K562 (cell line): Measurements from ENCODE around the gene SLC39A11. TPM values are rescaled to one million over a fixed set of nuclear protein-coding genes. Genes with fewer than 3 reads are reported as not detected.

Experiments
- ATAC-seq: fragments of 200-7000 bp; cut with Tn5 transposase; 3 replicates; pipeline ENCODE4 v1.9.1; 2020; ENCODE audit warnings: moderate library complexity
- BruUV-seq: library from RNA; stranded (reverse); fragments of 400-500 nt; replicated peaks from 2 replicates; lab custom pipeline; 2021; lab: Mats Ljungman, UMichigan
- CTCF ChIA-PET: fragments of 300-600 bp; formaldehyde crosslinking; extraction: SDS; loops from one replicate; lab custom pipeline; 2021; ENCODE audit warnings: low intra/inter-chr PET ratio; lab: Yijun Ruan, JAX
- POLR2A ChIA-PET: fragments of 300-600, 350-650 bp; sonication (Branson Sonifier 250); formaldehyde crosslinking; extraction: SDS; loops from one replicate; lab custom pipeline; 2021; ENCODE audit warnings: antibody characterized with exemption, inconsistent platforms; lab: Yijun Ruan, JAX
- DNase-seq, 4 experiments: peaks; one replicate each; pipeline versions ENCODE4 v3.0.0 to v3.0.0-alpha.2; 2011 to 2018; ENCODE audit warnings: low spot score in 3 of 4, mixed read lengths in 3 of 4; ENCODE audit errors: extremely low read depth in 1 of 4
- FAIRE-seq: peaks from 2 replicates; lab custom pipeline; 2011; peaks lifted over from hg19 to GRCh38; lab: Jason Lieb, UNC
- H2AFZ ChIP-seq: 2 replicates; pipeline ENCODE4 v1.6.0; 2011; ENCODE audit warnings: low read depth, low read length, control low read depth, inconsistent platforms
- H3K27ac ChIP-seq: fragments of 200-600 bp; 3 replicates; pipeline ENCODE4 v1.8.0; 2011; ENCODE audit warnings: low read depth, mild to moderate bottlenecking, control low read depth, inconsistent platforms, low read length, moderate library complexity, mixed read lengths; ENCODE audit errors: extremely low read depth
- H3K27me3 ChIP-seq, 2 experiments: fragments of 300-600 bp in 1 of 2; 2 replicates in 1 of 2; 3 replicates in 1 of 2; pipeline versions ENCODE4 v1.6.0 to v1.8.0; 2011; ENCODE audit warnings: inconsistent platforms in 2 of 2, low read length in 2 of 2, mild to moderate bottlenecking in 1 of 2, mixed read lengths in 1 of 2, moderate library complexity in 1 of 2; ENCODE audit not compliant: control insufficient read depth in 2 of 2, insufficient read depth in 2 of 2
- H3K36me3 ChIP-seq: fragments of 300-600 bp; 3 replicates; pipeline ENCODE4 v1.8.0; 2011; ENCODE audit warnings: mild to moderate bottlenecking, low read length, inconsistent platforms; ENCODE audit not compliant: control insufficient read depth, insufficient read depth
- H3K4me1 ChIP-seq, 2 experiments: fragments of 200-600 bp in 1 of 2; replicated peaks in 1 of 2; 2 replicates in 1 of 2; 3 replicates in 1 of 2; pipeline versions ENCODE4 v1.5.1 to v1.8.0; 2011; ENCODE audit warnings: inconsistent platforms in 2 of 2, low read length in 2 of 2, mild to moderate bottlenecking in 1 of 2, mixed read lengths in 1 of 2, moderate library complexity in 1 of 2; ENCODE audit not compliant: control insufficient read depth in 2 of 2, insufficient read depth in 2 of 2
- H3K4me2 ChIP-seq: 2 replicates; pipeline ENCODE4 v1.6.1; 2011; ENCODE audit warnings: low read length, control low read depth, inconsistent platforms, mixed read lengths; ENCODE audit not compliant: insufficient read depth
- H3K4me3 ChIP-seq: fragments of 200-600 bp; sonication (generic), shearing (Covaris generic); 2 replicates; pipeline ENCODE4 v1.5.1; 2016; ENCODE audit warnings: control low read depth, inconsistent platforms
- H3K79me2 ChIP-seq: fragments of 200-600 bp; 3 replicates; pipeline ENCODE4 v1.8.0; 2011; ENCODE audit warnings: low read length, inconsistent platforms; ENCODE audit not compliant: control insufficient read depth, insufficient read depth
- H3K9ac ChIP-seq, 2 experiments: 2 replicates each; pipeline versions ENCODE4 v1.6.0 to v1.6.1; 2011; ENCODE audit warnings: low read depth in 2 of 2, low read length in 2 of 2, control low read depth in 1 of 2, inconsistent platforms in 1 of 2, mild to moderate bottlenecking in 1 of 2, mixed read lengths in 1 of 2; ENCODE audit not compliant: insufficient read depth in 1 of 2
- H3K9me1 ChIP-seq: one replicate; pipeline ENCODE4 v1.6.0; 2011; ENCODE audit warnings: inconsistent platforms, mild to moderate bottlenecking, low read length, moderate library complexity; ENCODE audit not compliant: control insufficient read depth, insufficient read depth
- H3K9me3 ChIP-seq: replicated peaks from 2 replicates; pipeline ENCODE4 v1.5.1; 2011; ENCODE audit warnings: low read depth, low read length, inconsistent platforms; ENCODE audit not compliant: control insufficient read depth, insufficient read depth
- H4K20me1 ChIP-seq: replicated peaks from 2 replicates; pipeline ENCODE4 v1.6.1; 2011; ENCODE audit warnings: low read length, inconsistent platforms, mixed read lengths; ENCODE audit not compliant: control insufficient read depth, insufficient read depth
- CUX1 ChIP-seq: fragments of 200-800 bp; sonication (Bioruptor generic); IDR thresholded peaks from 2 replicates; pipeline ENCODE4 v1.6.1; 2016; ENCODE audit warnings: missing genetic modification characterization, missing compliant biosample characterization
- FOXA3 ChIP-seq, 2 experiments: fragments of 450-650 bp in 1 of 2; sonication (generic) in 1 of 2; formaldehyde crosslinking; IDR thresholded peaks in 1 of 2; conservative IDR thresholded peaks in 1 of 2; 2 replicates each; pipeline versions ENCODE4 v1.4.0 to v1.8.0; 2020 to 2022; ENCODE audit warnings: mild to moderate bottlenecking in 2 of 2, missing genetic modification reagents in 1 of 2
- HMGN3 ChIP-seq: IDR thresholded peaks from 2 replicates; pipeline ENCODE4 v1.6.1; 2011; ENCODE audit warnings: borderline replicate concordance, low read depth, mild to moderate bottlenecking, mixed read lengths, low read length; ENCODE audit not compliant: insufficient read length; ENCODE audit errors: extremely low read depth
- MCM5 ChIP-seq: fragments of 450-650 bp; IDR thresholded peaks from 2 replicates; pipeline ENCODE4 v1.6.1; 2016; ENCODE audit warnings: low read depth
- MEF2A ChIP-seq: IDR thresholded peaks from 2 replicates; pipeline ENCODE4 v1.6.1; 2011; ENCODE audit warnings: low read depth, mild to moderate bottlenecking, low read length, moderate library complexity; ENCODE audit not compliant: control insufficient read depth
- RB1 ChIP-seq: fragments of 450-650 bp; IDR thresholded peaks from 2 replicates; pipeline ENCODE4 v1.6.1; 2017; ENCODE audit warnings: low read depth, mild to moderate bottlenecking
- ZNF449 ChIP-seq: fragments of 250-450 bp; sonication (Bioruptor Pico); IDR thresholded peaks from 2 replicates; pipeline ENCODE4 v1.8.0; 2022; ENCODE audit warnings: moderate library complexity, mild to moderate bottlenecking, inconsistent platforms
- WGBS: fragments of 100-300 bp; shearing (Covaris generic); methylation state at CpG from one replicate; pipeline ENCODE4 v1.1.6; 2016; ENCODE audit warnings: low coverage, mixed read lengths; ENCODE audit not compliant: insufficient coverage; ENCODE audit errors: missing lambda C conversion rate; 5-methylcytosine and 5-hydroxymethylcytosine counted together
- in situ Hi-C: fragments of 300-500 bp; cut with MboI; formaldehyde crosslinking; loops from 4 replicates; pipeline ENCODE4 v1.15.0; 2018; ENCODE audit warnings: inconsistent platforms, mixed read lengths
- intact Hi-C: fragments of 100-400 bp; cut with micrococcal nuclease; formaldehyde crosslinking; loops from 2 replicates; pipeline ENCODE4 v1.14.2; 2022
- polyA plus RNA-seq, 8 experiments: library from polyadenylated mRNA; depleted of rRNA in 4 of 8; stranded (reverse) in 5 of 8; unstranded in 3 of 8; fragments of >200 nt; fragmentation: Nextera tagmentation in 2 of 8; fragmentation: Illumina TruSeq in 1 of 8; extraction: Ambion mirVana in 2 of 8; extraction: Trizol in 1 of 8; gene quantifications; 2 replicates each; pipeline versions ENCODE4 v1.2.1 to v1.2.3, GENCODE V29; 2011 to 2014; ENCODE audit warnings: inconsistent platforms in 1 of 8, missing spikeins in 1 of 8
- total RNA-seq, 7 experiments: library from RNA; depleted of rRNA in 6 of 7; stranded (reverse); fragments of >200 nt in 6 of 7; fragmentation: Illumina TruSeq in 2 of 7; extraction: Trizol in 2 of 7; gene quantifications; 2 replicates each; pipeline versions ENCODE4 v1.2.1 to v1.2.3, GENCODE V29; 2011 to 2021; ENCODE audit warnings: low replicate concordance in 1 of 7

SLC39A11 gene
- total and polyA plus RNA-seq, 9 of the 15 experiments (the other 6 are each of a cell fraction or from before 2014, with no cell fraction given), result 10.5 to 26.4 (median 13.4) TPM

- no peak for TF ChIP-seq CUX1 (CRISPR knock-in tag)
- TF ChIP-seq MCM5, result no peak
- no peak for TF ChIP-seq RB1
- TF ChIP-seq MEF2A, result no peak
Observed at GRCh38 chr17:72764632-72765041, 327.9 kb downstream of the SLC39A11 start (continued).

- no TSS peak for BruUV-seq
- Histone ChIP-seq H3K27ac (no peak overlapping the region), H3K9ac (no peak overlapping the region), H3K9me1 (no peaks in the 10 kb centered on the region), H3K4me1 (peaks cover 8 to 21% of the 10 kb centered on the region in 2 experiments)
- no peak for FAIRE-seq
- TF ChIP-seq FOXA3 (CRISPR knock-in tag; conservative IDR thresholded peaks at IDR 0.05 in 1 of 2, IDR thresholded peaks at IDR 0.05 in 1 of 2), result no peak
- no peak for TF ChIP-seq ZNF449 (CRISPR knock-in tag)
- no peak for TF ChIP-seq MEF2A
- TF ChIP-seq HMGN3, result no peak
- TF ChIP-seq, all 486 proteins: peak for 0
- DNase-seq (no peak), ATAC-seq (no peak)
- Histone ChIP-seq H4K20me1 (no peaks in the 10 kb centered on the region), H2AFZ (no peak overlapping the region), H3K4me2 (no peak overlapping the region), H3K9me3 (0 out of 2 replicates have a peak, but pooled peaks cover 2% of the 10 kb centered on the region), H3K79me2 (no peaks in the 10 kb centered on the region), H3K27me3 (no peaks in the 10 kb centered on the region), H3K4me3 (no peak overlapping the region), H3K36me3 (no peaks in the 10 kb centered on the region)
- WGBS, result 53% methylated on average over 3 of the region's 5 CpGs
- CTCF ChIA-PET, result no interaction called here
- in situ Hi-C loops, result no loop called here
- intact Hi-C loops, result no loop called here
- POLR2A ChIA-PET, result no interaction called here
Observed at GRCh38 chr17:72763981-72764380, 328.5 kb downstream of the SLC39A11 start.
